SK-N-SH (cell line): ENCODE measurements around the gene CDC73. TPM values are rescaled to one million over a fixed set of nuclear protein-coding genes. Genes with fewer than 3 reads are reported as not detected.

Experiments
- CTCF ChIA-PET: fragments of 300-600, 350-600 bp; formaldehyde crosslinking; extraction: SDS; loops from one replicate; lab custom pipeline; 2021; lab: Yijun Ruan, JAX
- POLR2A ChIA-PET: fragments of 350-600 bp; sonication (Branson Sonifier 250); formaldehyde crosslinking; extraction: SDS; loops from one replicate; lab custom pipeline; 2020; ENCODE audit warnings: antibody characterized with exemption, inconsistent platforms; lab: Yijun Ruan, JAX
- DNase-seq: peaks from one replicate; pipeline ENCODE4 v3.0.0; 2012
- H2AFZ ChIP-seq: fragments of 200-600 bp; sonication (generic); 2 replicates; pipeline ENCODE4 v1.8.1; 2016; ENCODE audit warnings: antibody characterized with exemption, mild to moderate bottlenecking, low read depth
- H3F3A ChIP-seq: fragments of 200-600 bp; sonication (generic); replicated peaks from 2 replicates; pipeline ENCODE3; 2016; ENCODE audit warnings: antibody characterized with exemption, mild to moderate bottlenecking; ENCODE audit not compliant: insufficient read depth
- H3K27ac ChIP-seq, 2 experiments: fragments of 200-500 bp in 1 of 2; fragments of 200-600 bp in 1 of 2; sonication (Bioruptor generic) in 1 of 2; sonication (generic), shearing (Covaris generic) in 1 of 2; 2 replicates each; pipeline versions ENCODE4 v1.5.1 to v1.6.1; 2014 to 2016; ENCODE audit warnings: low read depth in 2 of 2, inconsistent platforms in 1 of 2, low read length in 1 of 2, mild to moderate bottlenecking in 1 of 2, mixed read lengths in 1 of 2
- H3K27me3 ChIP-seq: fragments of 200-600 bp; sonication (generic), shearing (Covaris generic); 2 replicates; pipeline ENCODE4 v1.6.1; 2016; ENCODE audit warnings: mixed run types; ENCODE audit not compliant: insufficient read depth
- H3K36me3 ChIP-seq, 2 experiments: fragments of 200-500 bp in 1 of 2; fragments of 200-600 bp in 1 of 2; sonication (Bioruptor generic) in 1 of 2; sonication (generic) in 1 of 2; replicated peaks in 1 of 2; 2 replicates each; pipeline versions ENCODE3 to v1.5.1; 2014 to 2016; ENCODE audit warnings: low read length in 1 of 2, mild to moderate bottlenecking in 1 of 2; ENCODE audit not compliant: insufficient read depth in 2 of 2, control insufficient read depth in 1 of 2
- H3K4me1 ChIP-seq, 2 experiments: fragments of 200-500 bp in 1 of 2; fragments of 200-600 bp in 1 of 2; sonication (Bioruptor generic) in 1 of 2; sonication (generic), shearing (Covaris generic) in 1 of 2; 2 replicates each; pipeline versions ENCODE4 v1.5.1 to v1.6.1; 2014 to 2016; ENCODE audit warnings: low read depth in 1 of 2, low read length in 1 of 2, mixed run types in 1 of 2; ENCODE audit not compliant: insufficient read depth in 2 of 2, control insufficient read depth in 1 of 2
- H3K4me2 ChIP-seq: fragments of 200-600 bp; sonication (generic), shearing (Covaris generic); 2 replicates; pipeline ENCODE4 v1.6.1; 2017; ENCODE audit warnings: mixed run types
- H3K4me3 ChIP-seq, 2 experiments: fragments of 200-500 bp in 1 of 2; fragments of 200-600 bp in 1 of 2; sonication (Bioruptor generic) in 1 of 2; sonication (generic), shearing (Covaris generic) in 1 of 2; 2 replicates each; pipeline versions ENCODE4 v1.5.1 to v1.8.1; 2014 to 2016; ENCODE audit warnings: low read depth in 2 of 2, inconsistent platforms in 1 of 2, low read length in 1 of 2, mild to moderate bottlenecking in 1 of 2, mixed read lengths in 1 of 2, moderate library complexity in 1 of 2
- H3K79me2 ChIP-seq: fragments of 200-600 bp; sonication (generic); 2 replicates; pipeline ENCODE4 v1.8.1; 2017; ENCODE audit warnings: mild to moderate bottlenecking; ENCODE audit not compliant: insufficient read depth
- H3K9ac ChIP-seq: fragments of 200-600 bp; sonication (generic); 2 replicates; pipeline ENCODE4 v1.6.1; 2017; ENCODE audit warnings: mixed run types
- H3K9me2 ChIP-seq: fragments of 200-600 bp; sonication (generic); 2 replicates; pipeline ENCODE4 v1.6.1; 2017; ENCODE audit warnings: mixed run types
- H3K9me3 ChIP-seq: fragments of 200-600 bp; sonication (generic); 2 replicates; pipeline ENCODE4 v1.6.1; 2017; ENCODE audit warnings: mixed run types, mild to moderate bottlenecking, moderate library complexity
- H4K20me1 ChIP-seq: fragments of 200-600 bp; sonication (generic); 2 replicates; pipeline ENCODE4 v1.6.1; 2017; ENCODE audit warnings: mild to moderate bottlenecking, mixed run types; ENCODE audit not compliant: insufficient read depth
- ELF1 ChIP-seq: IDR thresholded peaks from 2 replicates; pipeline ENCODE4 v1.4.0; 2012
- EP300 ChIP-seq, 2 experiments: IDR thresholded peaks; 2 replicates each; pipeline versions ENCODE4 v1.4.0 to v1.6.1; 2012; ENCODE audit warnings: borderline replicate concordance in 1 of 2, low read depth in 1 of 2, low read length in 1 of 2
- EZH2phosphoT487 ChIP-seq: fragments of 200-600 bp; sonication (generic); IDR thresholded peaks from 2 replicates; pipeline ENCODE4 v1.6.1; 2017; ENCODE audit warnings: low read depth, mixed run types, mild to moderate bottlenecking, antibody characterized with exemption, moderate library complexity, borderline replicate concordance
- FOSL2 ChIP-seq: IDR thresholded peaks from 2 replicates; pipeline ENCODE4 v1.4.0; 2012; ENCODE audit warnings: low read depth, mild to moderate bottlenecking, moderate library complexity, borderline replicate concordance
- FOXJ3 ChIP-seq: sonication (generic); formaldehyde crosslinking; IDR thresholded peaks from 2 replicates; pipeline ENCODE4 v1.5.1; 2020; ENCODE audit warnings: mild to moderate bottlenecking, missing genetic modification reagents
- FOXM1 ChIP-seq: IDR thresholded peaks from 2 replicates; pipeline ENCODE4 v1.4.0; 2012; ENCODE audit warnings: low read depth, mild to moderate bottlenecking
- GABPA ChIP-seq: IDR thresholded peaks from 2 replicates; pipeline ENCODE4 v1.4.0; 2012; ENCODE audit warnings: low read depth, mild to moderate bottlenecking
- GATA2 ChIP-seq: sonication (generic); formaldehyde crosslinking; IDR thresholded peaks from 2 replicates; pipeline ENCODE4 v1.5.0; 2020; ENCODE audit warnings: mild to moderate bottlenecking, missing genetic modification reagents
- JUND ChIP-seq: IDR thresholded peaks from 2 replicates; pipeline ENCODE4 v1.4.0; 2012
- MXI1 ChIP-seq: IDR thresholded peaks from 2 replicates; pipeline ENCODE4 v1.6.1; 2012; ENCODE audit warnings: mild to moderate bottlenecking, low read depth, low read length, improper control_type of control experiment
- NFIC ChIP-seq: IDR thresholded peaks from 2 replicates; pipeline ENCODE4 v1.4.0; 2012; ENCODE audit warnings: borderline replicate concordance
- NRF1 ChIP-seq: IDR thresholded peaks from 2 replicates; pipeline ENCODE4 v1.6.1; 2012; ENCODE audit warnings: low read depth, mild to moderate bottlenecking, low read length
- PBX3 ChIP-seq: IDR thresholded peaks from 2 replicates; pipeline ENCODE4; 2012
- POLR2AphosphoS5 ChIP-seq: IDR thresholded peaks from 2 replicates; pipeline ENCODE4 v1.6.1; 2012; ENCODE audit warnings: low read depth, low read length
- RFX5 ChIP-seq: IDR thresholded peaks from 2 replicates; pipeline ENCODE4 v1.6.1; 2012; ENCODE audit warnings: mild to moderate bottlenecking, improper control_type of control experiment, low read length
- SIN3A ChIP-seq: IDR thresholded peaks from 2 replicates; pipeline ENCODE4 v1.6.1; 2012; ENCODE audit warnings: low read depth, mild to moderate bottlenecking, low read length, moderate library complexity, borderline replicate concordance
- SMC3 ChIP-seq: IDR thresholded peaks from 2 replicates; pipeline ENCODE4 v1.6.1; 2012; ENCODE audit warnings: low read depth, low read length, improper control_type of control experiment
- TAF1 ChIP-seq: IDR thresholded peaks from 2 replicates; pipeline ENCODE4 v1.6.1; 2012; ENCODE audit warnings: low read depth, mild to moderate bottlenecking, low read length, moderate library complexity, borderline replicate concordance
- TCF12 ChIP-seq: IDR thresholded peaks from 2 replicates; pipeline ENCODE4 v1.4.0; 2012
- TEAD4 ChIP-seq: IDR thresholded peaks from 2 replicates; pipeline ENCODE4 v1.4.0; 2012; ENCODE audit warnings: mild to moderate bottlenecking, borderline replicate concordance; ENCODE audit not compliant: insufficient read depth
- YY1 ChIP-seq: IDR thresholded peaks from 2 replicates; pipeline ENCODE4 v1.4.0; 2012; ENCODE audit warnings: low read depth, mild to moderate bottlenecking
- WGBS: methylation state at CpG from one replicate; pipeline ENCODE4 v1.1.6; 2017; ENCODE audit warnings: low lambda C conversion rate; 5-methylcytosine and 5-hydroxymethylcytosine counted together
- polyA plus RNA-seq, 3 experiments: library from polyadenylated mRNA; depleted of rRNA; stranded (reverse); fragments of >200 nt; gene quantifications; 2 replicates each; pipeline ENCODE4 v1.2.3, GENCODE V29; 2012
- TF ChIP-seq, protein P1 (sequence below): IDR thresholded peaks from 2 replicates; pipeline ENCODE4 v1.4.0; 2012; ENCODE audit warnings: low read depth, borderline replicate concordance
- TF ChIP-seq, protein P2 (sequence below): IDR thresholded peaks from 2 replicates; pipeline ENCODE4 v1.6.1; 2012; ENCODE audit warnings: mild to moderate bottlenecking, low read depth, low read length, moderate library complexity
- TF ChIP-seq, protein P3 (sequence below): fragments of 150-350 bp; IDR thresholded peaks from 2 replicates; pipeline ENCODE4 v1.6.1; 2017; ENCODE audit warnings: antibody characterized with exemption, low read length, low read depth, borderline replicate concordance

Gene CDC73
- 13.4 and 17.3 TPM in 2 replicates for polyA plus RNA-seq (2012; rRNA removed)
- 20.4 and 27.5 TPM in 2 replicates for polyA plus RNA-seq (2012; cell fraction: cytosol; rRNA removed)
- polyA plus RNA-seq (2012; cell fraction: nucleus; rRNA removed): 6.4 and 7.7 TPM in 2 replicates

- POLR2A ChIA-PET: interaction anchor here (0.5 to 2.5 kb wide), 3 partner anchors 14 to 63 kb away, joined by 3 to 14 read pairs (median 5); partner anchors contain the start of genes GLRX2, RO60 and UCHL5
- TF ChIP-seq FOSL2 (no peak), EP300 (IDR thresholded peaks at IDR 0.05; ENCODE audit: borderline replicate concordance in 1 of 2, low read depth in 1 of 2, low read length in 1 of 2) (peak in 1 of 2 experiments; percentile 46; a peak in 2 of 4 replicates), YY1 (peak; percentile 90), FOXM1 (0 out of 2 replicates have a peak, but pooled peaks have one; percentile 11), NRF1 (peak; percentile 42), MXI1 (peak; percentile 76; the same call in 1 of the 2 replicates), NFIC (peak; percentile 91), TCF12 (peak; percentile 23; the same call in 1 of the 2 replicates), ELF1 (no peak), GATA2 (CRISPR knock-in tag) (no peak), TAF1 (0 out of 2 replicates have a peak, but pooled peaks have one; percentile 68), SIN3A (peak; percentile 93), FOXJ3 (CRISPR knock-in tag) (no peak), SMC3 (peak; percentile 97), GABPA (no peak), PBX3 (no peak; the same call in 1 of the 2 replicates), JUND (no peak), EZH2phosphoT487 (no peak), TEAD4 (0 out of 2 replicates have a peak, but pooled peaks have one; percentile 25), RFX5 (no peak), POLR2AphosphoS5 (peak; percentile 75)
- TF ChIP-seq, protein P1, sequence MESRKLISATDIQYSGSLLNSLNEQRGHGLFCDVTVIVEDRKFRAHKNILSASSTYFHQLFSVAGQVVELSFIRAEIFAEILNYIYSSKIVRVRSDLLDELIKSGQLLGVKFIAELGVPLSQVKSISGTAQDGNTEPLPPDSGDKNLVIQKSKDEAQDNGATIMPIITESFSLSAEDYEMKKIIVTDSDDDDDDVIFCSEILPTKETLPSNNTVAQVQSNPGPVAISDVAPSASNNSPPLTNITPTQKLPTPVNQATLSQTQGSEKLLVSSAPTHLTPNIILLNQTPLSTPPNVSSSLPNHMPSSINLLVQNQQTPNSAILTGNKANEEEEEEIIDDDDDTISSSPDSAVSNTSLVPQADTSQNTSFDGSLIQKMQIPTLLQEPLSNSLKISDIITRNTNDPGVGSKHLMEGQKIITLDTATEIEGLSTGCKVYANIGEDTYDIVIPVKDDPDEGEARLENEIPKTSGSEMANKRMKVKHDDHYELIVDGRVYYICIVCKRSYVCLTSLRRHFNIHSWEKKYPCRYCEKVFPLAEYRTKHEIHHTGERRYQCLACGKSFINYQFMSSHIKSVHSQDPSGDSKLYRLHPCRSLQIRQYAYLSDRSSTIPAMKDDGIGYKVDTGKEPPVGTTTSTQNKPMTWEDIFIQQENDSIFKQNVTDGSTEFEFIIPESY: no peak
- TF ChIP-seq, protein P2, sequence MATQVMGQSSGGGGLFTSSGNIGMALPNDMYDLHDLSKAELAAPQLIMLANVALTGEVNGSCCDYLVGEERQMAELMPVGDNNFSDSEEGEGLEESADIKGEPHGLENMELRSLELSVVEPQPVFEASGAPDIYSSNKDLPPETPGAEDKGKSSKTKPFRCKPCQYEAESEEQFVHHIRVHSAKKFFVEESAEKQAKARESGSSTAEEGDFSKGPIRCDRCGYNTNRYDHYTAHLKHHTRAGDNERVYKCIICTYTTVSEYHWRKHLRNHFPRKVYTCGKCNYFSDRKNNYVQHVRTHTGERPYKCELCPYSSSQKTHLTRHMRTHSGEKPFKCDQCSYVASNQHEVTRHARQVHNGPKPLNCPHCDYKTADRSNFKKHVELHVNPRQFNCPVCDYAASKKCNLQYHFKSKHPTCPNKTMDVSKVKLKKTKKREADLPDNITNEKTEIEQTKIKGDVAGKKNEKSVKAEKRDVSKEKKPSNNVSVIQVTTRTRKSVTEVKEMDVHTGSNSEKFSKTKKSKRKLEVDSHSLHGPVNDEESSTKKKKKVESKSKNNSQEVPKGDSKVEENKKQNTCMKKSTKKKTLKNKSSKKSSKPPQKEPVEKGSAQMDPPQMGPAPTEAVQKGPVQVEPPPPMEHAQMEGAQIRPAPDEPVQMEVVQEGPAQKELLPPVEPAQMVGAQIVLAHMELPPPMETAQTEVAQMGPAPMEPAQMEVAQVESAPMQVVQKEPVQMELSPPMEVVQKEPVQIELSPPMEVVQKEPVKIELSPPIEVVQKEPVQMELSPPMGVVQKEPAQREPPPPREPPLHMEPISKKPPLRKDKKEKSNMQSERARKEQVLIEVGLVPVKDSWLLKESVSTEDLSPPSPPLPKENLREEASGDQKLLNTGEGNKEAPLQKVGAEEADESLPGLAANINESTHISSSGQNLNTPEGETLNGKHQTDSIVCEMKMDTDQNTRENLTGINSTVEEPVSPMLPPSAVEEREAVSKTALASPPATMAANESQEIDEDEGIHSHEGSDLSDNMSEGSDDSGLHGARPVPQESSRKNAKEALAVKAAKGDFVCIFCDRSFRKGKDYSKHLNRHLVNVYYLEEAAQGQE: no peak
- TF ChIP-seq, protein P3, sequence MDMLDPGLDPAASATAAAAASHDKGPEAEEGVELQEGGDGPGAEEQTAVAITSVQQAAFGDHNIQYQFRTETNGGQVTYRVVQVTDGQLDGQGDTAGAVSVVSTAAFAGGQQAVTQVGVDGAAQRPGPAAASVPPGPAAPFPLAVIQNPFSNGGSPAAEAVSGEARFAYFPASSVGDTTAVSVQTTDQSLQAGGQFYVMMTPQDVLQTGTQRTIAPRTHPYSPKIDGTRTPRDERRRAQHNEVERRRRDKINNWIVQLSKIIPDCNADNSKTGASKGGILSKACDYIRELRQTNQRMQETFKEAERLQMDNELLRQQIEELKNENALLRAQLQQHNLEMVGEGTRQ: no peak
Observed at GRCh38 chr1:193121616-193122593, at the start of gene CDC73. Gene CDC73, plus strand, starts transcription at chr1:193122031. Its CDS starts 170 bp downstream, at chr1:193122201.

More at GRCh38 chr1:193121616-193122593, at the start of gene CDC73:
- Histone ChIP-seq H4K20me1 (peaks cover 19% of the 10 kb centered on the region), H3K27ac (peak within 1 kb of the TSS; percentile 97), H3F3A (peaks cover 11% of the 10 kb centered on the region), H3K9me3 (no peaks in the 10 kb centered on the region), H3K4me3 (peak within 1 kb of the TSS; percentile 78 to 80), H3K36me3 (peaks cover 10 to 15% of the 10 kb centered on the region in 2 experiments), H3K9me2 (no peaks in the 10 kb centered on the region), H3K4me2 (peak within 1 kb of the TSS; percentile 74), H3K79me2 (peaks cover 47% of the 10 kb centered on the region), H3K4me1 (peaks cover 0 to 4% of the 10 kb centered on the region in 2 experiments; a peak in 3 of 4 replicates), H2AFZ (peak within 1 kb of the TSS; percentile 90), H3K9ac (peak within 1 kb of the TSS; percentile 93), H3K27me3 (no peaks in the 10 kb centered on the region)
- CTCF ChIA-PET: interaction anchor here (0.6 to 3.9 kb wide), 28 partner anchors 10 to 644 kb away, joined by 3 to 35 read pairs (median 4); partner anchors contain the start of genes GLRX2, RGS2, RO60 and UCHL5
- under 1% methylated on average over 54 of the region's 85 CpGs for WGBS
- peak; percentile 98 for DNase-seq
